GM23338 (cell line): ENCODE results near the gene ESX1. TPM values are rescaled to one million over a fixed set of nuclear protein-coding genes. Genes with fewer than 3 reads are reported as not detected.

Experiments used
- ATAC-seq: fragments of 200-7000 bp; cut with Tn5 transposase; 3 replicates; pipeline ENCODE4 v1.9.1; 2020
- DNase-seq: peaks from one replicate; pipeline ENCODE4 v3.0.0-alpha.2; 2015; ENCODE audit warnings: low spot score
- H2AFZ ChIP-seq: fragments of 200-600 bp; sonication (generic); 2 replicates; pipeline ENCODE4 v1.8.0; 2016; ENCODE audit warnings: antibody characterized with exemption, mild to moderate bottlenecking, moderate library complexity
- H3F3A ChIP-seq: fragments of 200-600 bp; sonication (generic); replicated peaks from 2 replicates; pipeline ENCODE4 v1.8.0; 2017; ENCODE audit warnings: antibody characterized with exemption, mixed run types, low read depth
- H3K27ac ChIP-seq: fragments of 200-600 bp; sonication (generic); 2 replicates; pipeline ENCODE4 v1.6.1; 2016; ENCODE audit warnings: low read depth
- H3K27me3 ChIP-seq: fragments of 200-600 bp; sonication (generic); 2 replicates; pipeline ENCODE4 v1.8.0; 2016; ENCODE audit warnings: mild to moderate bottlenecking, mixed run types, moderate library complexity; ENCODE audit not compliant: insufficient read depth
- H3K36me3 ChIP-seq: fragments of 200-600 bp; sonication (generic); 2 replicates; pipeline ENCODE4 v1.8.0; 2016; ENCODE audit warnings: mild to moderate bottlenecking; ENCODE audit not compliant: insufficient read depth
- H3K4me1 ChIP-seq: fragments of 200-600 bp; sonication (generic); 2 replicates; pipeline ENCODE4 v1.8.0; 2016; ENCODE audit warnings: mild to moderate bottlenecking, moderate library complexity; ENCODE audit not compliant: insufficient read depth
- H3K4me2 ChIP-seq: fragments of 200-600 bp; sonication (generic); 2 replicates; pipeline ENCODE4 v1.7.1; 2017; ENCODE audit warnings: mixed run types
- H3K4me3 ChIP-seq: fragments of 200-600 bp; sonication (generic); 2 replicates; pipeline ENCODE4 v1.6.1; 2016; ENCODE audit warnings: mixed run types
- H3K79me2 ChIP-seq: fragments of 200-600 bp; sonication (generic); replicated peaks from 2 replicates; pipeline ENCODE4 v1.8.0; 2017; ENCODE audit warnings: mild to moderate bottlenecking; ENCODE audit not compliant: insufficient read depth
- H3K9me2 ChIP-seq: fragments of 200-600 bp; sonication (generic); 2 replicates; pipeline ENCODE4 v1.8.0; 2017; ENCODE audit not compliant: insufficient read depth
- H4K20me1 ChIP-seq: fragments of 200-600 bp; sonication (generic); replicated peaks from 2 replicates; pipeline ENCODE4 v1.8.0; 2017; ENCODE audit warnings: mild to moderate bottlenecking; ENCODE audit not compliant: insufficient read depth
- H3K27ac Mint-ChIP-seq: 2 replicates; pipeline ENCODE4 v1.8.0; 2020; ENCODE audit warnings: inconsistent platforms, mild to moderate bottlenecking, moderate library complexity, mixed read lengths
- H3K27me3 Mint-ChIP-seq: 3 replicates; pipeline ENCODE4 v1.8.0; 2022; ENCODE audit warnings: low read depth, mild to moderate bottlenecking, moderate library complexity, mixed read lengths, inconsistent platforms; ENCODE audit not compliant: insufficient read depth, poor library complexity
- H3K36me3 Mint-ChIP-seq: 3 replicates; pipeline ENCODE4 v1.8.0; 2021; ENCODE audit warnings: low read depth, mild to moderate bottlenecking, inconsistent platforms, moderate library complexity, mixed read lengths
- H3K4me1 Mint-ChIP-seq: 3 replicates; pipeline ENCODE4 v1.8.0; 2020; ENCODE audit warnings: mild to moderate bottlenecking, inconsistent platforms, mixed read lengths
- H3K4me3 Mint-ChIP-seq: 3 replicates; pipeline ENCODE4 v1.8.0; 2021; ENCODE audit warnings: moderate library complexity, mild to moderate bottlenecking, inconsistent platforms, mixed read lengths
- H3K9me3 Mint-ChIP-seq: 3 replicates; pipeline ENCODE4 v1.8.0; 2020; ENCODE audit warnings: moderate library complexity, mild to moderate bottlenecking, inconsistent platforms, mixed read lengths
- CREB1 ChIP-seq: fragments of 250-450 bp; sonication (Bioruptor Pico); IDR thresholded peaks from 2 replicates; pipeline ENCODE4 v1.5.0; 2020; ENCODE audit warnings: low read depth, mild to moderate bottlenecking, moderate library complexity
- CTCF ChIP-seq, 2 experiments: fragments of 200-600 bp in 1 of 2; sonication (generic) in 1 of 2; conservative IDR thresholded peaks; 2 replicates each; pipeline versions ENCODE4 v1.5.1 to v1.6.1; 2016 to 2017; ENCODE audit warnings: antibody characterized with exemption in 2 of 2, low read depth in 2 of 2, mild to moderate bottlenecking in 2 of 2, moderate library complexity in 1 of 2
- ETS1 ChIP-seq: IDR thresholded peaks from 2 replicates; pipeline ENCODE4 v1.6.1; 2016; ENCODE audit warnings: antibody characterized with exemption
- EZH2 ChIP-seq: fragments of 200-600 bp; sonication (generic); IDR thresholded peaks from one replicate; pipeline ENCODE4 v1.8.0; 2017; ENCODE audit warnings: antibody characterized with exemption, mild to moderate bottlenecking, low read depth; ENCODE audit not compliant: unreplicated experiment
- EZH2phosphoT487 ChIP-seq: fragments of 200-600 bp; sonication (generic); IDR thresholded peaks from one replicate; pipeline ENCODE4 v1.8.1; 2018; ENCODE audit warnings: antibody characterized with exemption; ENCODE audit not compliant: unreplicated experiment
- JUNB ChIP-seq: IDR thresholded peaks from one replicate; pipeline ENCODE4 v1.6.1; 2016; ENCODE audit warnings: antibody characterized with exemption; ENCODE audit not compliant: unreplicated experiment
- NANOG ChIP-seq: IDR thresholded peaks from 2 replicates; pipeline ENCODE4 v1.6.1; 2016; ENCODE audit warnings: antibody characterized with exemption, borderline replicate concordance
- POLR2AphosphoS5 ChIP-seq: IDR thresholded peaks from 2 replicates; pipeline ENCODE4 v1.6.1; 2016; ENCODE audit warnings: antibody characterized with exemption, low read depth
- ZNF114 ChIP-seq: fragments of 250-450 bp; sonication (Bioruptor Pico); IDR thresholded peaks from 2 replicates; pipeline ENCODE4 v1.5.0; 2020; ENCODE audit warnings: mild to moderate bottlenecking, moderate library complexity
- ZNF331 ChIP-seq: fragments of 250-450 bp; sonication (Bioruptor Pico); IDR thresholded peaks from 2 replicates; pipeline ENCODE4 v1.5.0; 2020; ENCODE audit warnings: low read depth, mild to moderate bottlenecking, moderate library complexity
- ZNF462 ChIP-seq: fragments of 250-450 bp; sonication (Bioruptor Pico); IDR thresholded peaks from 2 replicates; pipeline ENCODE4 v1.5.0; 2020; ENCODE audit warnings: mild to moderate bottlenecking, moderate library complexity
- polyA plus RNA-seq: library from polyadenylated mRNA; unstranded; fragments of >200 nt; fragmentation: Nextera tagmentation; extraction: Ambion mirVana; gene quantifications from 2 replicates; pipeline ENCODE4 v1.2.1, GENCODE V29; 2016
- total RNA-seq: library from RNA; depleted of rRNA; stranded (reverse); fragments of >200 nt; shearing (Covaris generic); gene quantifications from 2 replicates; pipeline ENCODE4 v1.2.3, GENCODE V29; 2014

The ESX1 gene
- total and polyA plus RNA-seq, 2 experiments from 2014 or later, result not detected

GRCh38 chrX:104285201-104285600, 30.5 kb upstream of the ESX1 start:
- Mint-ChIP-seq H3K4me3 (no peak overlapping the region), H3K4me1 (peaks cover 41% of the 10 kb centered on the region), H3K36me3 (no peaks in the 10 kb centered on the region), H3K9me3 (0 out of 3 replicates have a peak, but pooled peaks cover 2% of the 10 kb centered on the region), H3K27me3 (peaks cover 1% of the 10 kb centered on the region), H3K27ac (no peak overlapping the region)
- no peak for TF ChIP-seq NANOG
- TF ChIP-seq JUNB, result no peak
- TF ChIP-seq ZNF114 (CRISPR knock-in tag), result no peak
- no peak overlapping the region for H3K4me3 ChIP-seq
- DNase-seq (no peak), ATAC-seq (no peak)
- H3F3A ChIP-seq, result no peaks in the 10 kb centered on the region
- no peaks in the 10 kb centered on the region for H4K20me1 ChIP-seq
- no peaks in the 10 kb centered on the region for H3K79me2 ChIP-seq
- H3K4me1 ChIP-seq, result peaks cover 31% of the 10 kb centered on the region
- no peaks in the 10 kb centered on the region for H3K36me3 ChIP-seq
- H2AFZ ChIP-seq, result no peak overlapping the region
- H3K27me3 ChIP-seq, result no peaks in the 10 kb centered on the region
- no peaks in the 10 kb centered on the region for H3K9me2 ChIP-seq
- H3K27ac ChIP-seq, result no peak overlapping the region
- H3K4me2 ChIP-seq, result no peak overlapping the region

- Mint-ChIP-seq H3K36me3 (no peaks in the 10 kb centered on the region), H3K4me1 (peaks cover 36% of the 10 kb centered on the region), H3K4me3 (no peak overlapping the region), H3K9me3 (0 out of 3 replicates have a peak, but pooled peaks cover 2% of the 10 kb centered on the region), H3K27me3 (no peaks in the 10 kb centered on the region), H3K27ac (no peak overlapping the region)
- Histone ChIP-seq H2AFZ (no peak overlapping the region; the same call in 1 of the 2 replicates), H3K4me3 (no peak overlapping the region), H3K36me3 (no peaks in the 10 kb centered on the region), H4K20me1 (no peaks in the 10 kb centered on the region), H3K79me2 (no peaks in the 10 kb centered on the region), H3K27ac (no peak overlapping the region), H3K4me1 (peaks cover 26% of the 10 kb centered on the region), H3F3A (no peaks in the 10 kb centered on the region), H3K27me3 (no peaks in the 10 kb centered on the region), H3K4me2 (no peak overlapping the region), H3K9me2 (no peaks in the 10 kb centered on the region)
- ATAC-seq (no peak), DNase-seq (no peak)
- TF ChIP-seq ZNF331 (no peak), EZH2 (no peak), EZH2phosphoT487 (no peak), ETS1 (no peak), JUNB (no peak), ZNF114 (CRISPR knock-in tag) (no peak), ZNF462 (CRISPR knock-in tag) (no peak), NANOG (no peak), CREB1 (CRISPR knock-in tag) (no peak), CTCF (conservative IDR thresholded peaks at IDR 0.05; ENCODE audit: low read depth in 2 of 2) (no peak), POLR2AphosphoS5 (no peak)
Observed at GRCh38 chrX:104284507-104284906, 29.8 kb upstream of the ESX1 start.
